ENCODE results near the gene PROZ.
"Not testable (repeated sequence)": the region's sequence is repeated elsewhere in the genome, so short reads cannot be mapped to it uniquely, and the experiment has no call there.

PROZ gene

GRCh38 chr13:113157929-113158747, at the start of gene PROZ:
PROZ (plus strand) TSS chr13:113158648; CDS start chr13:113158661, 13 bp downstream.
- peak; percentile 10 for DNase-seq

DNA sequence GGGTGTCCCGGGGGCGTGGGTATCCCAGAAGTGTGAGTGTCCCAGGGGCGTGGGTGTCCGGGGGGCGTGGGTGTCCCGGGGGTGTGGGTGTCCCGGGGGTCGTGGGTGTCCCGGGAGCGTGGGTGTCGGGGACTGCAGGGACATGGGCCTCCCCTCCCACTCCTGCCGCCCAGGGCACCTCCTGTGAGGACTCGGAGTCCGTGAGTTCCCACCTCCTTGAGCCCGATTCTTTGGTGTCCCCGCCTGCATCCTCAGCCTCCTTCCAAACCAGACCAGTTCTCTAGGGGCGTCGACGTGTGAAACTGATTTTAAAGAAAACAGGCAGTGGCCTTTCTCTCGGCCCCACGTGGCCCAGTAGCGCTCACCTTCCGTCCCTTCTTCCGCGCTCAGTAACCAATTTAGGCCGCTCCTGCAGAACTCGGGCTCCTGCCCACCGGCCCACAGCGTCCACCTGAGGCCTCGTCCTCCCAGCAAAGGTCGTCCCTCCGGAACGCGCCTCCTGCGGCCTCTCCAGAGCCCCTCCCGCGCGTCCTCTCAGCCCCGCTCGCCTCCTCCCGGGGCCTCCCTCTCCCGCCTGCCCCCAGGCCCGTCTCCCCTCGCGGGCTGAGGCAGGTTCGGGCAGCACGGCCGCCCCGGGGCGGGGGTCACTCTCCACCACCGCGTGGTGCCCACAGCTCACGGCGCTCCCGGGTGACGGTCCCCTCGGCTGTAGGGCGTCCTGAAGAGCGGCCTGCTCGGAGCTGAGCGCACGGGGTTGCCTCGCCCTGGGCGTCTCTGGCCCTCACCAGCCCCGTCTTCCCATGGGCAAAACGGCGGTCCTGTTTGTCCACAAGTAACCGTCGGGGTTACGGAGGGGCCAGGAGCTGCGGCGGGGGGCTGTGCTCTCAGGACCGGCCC, 49.0 kb upstream of the PROZ start:
- no peak for DNase-seq

- DNase-seq = no peak
Measured at GRCh38 chr13:113110048-113110851, 48.2 kb upstream of the PROZ start.

DNA sequence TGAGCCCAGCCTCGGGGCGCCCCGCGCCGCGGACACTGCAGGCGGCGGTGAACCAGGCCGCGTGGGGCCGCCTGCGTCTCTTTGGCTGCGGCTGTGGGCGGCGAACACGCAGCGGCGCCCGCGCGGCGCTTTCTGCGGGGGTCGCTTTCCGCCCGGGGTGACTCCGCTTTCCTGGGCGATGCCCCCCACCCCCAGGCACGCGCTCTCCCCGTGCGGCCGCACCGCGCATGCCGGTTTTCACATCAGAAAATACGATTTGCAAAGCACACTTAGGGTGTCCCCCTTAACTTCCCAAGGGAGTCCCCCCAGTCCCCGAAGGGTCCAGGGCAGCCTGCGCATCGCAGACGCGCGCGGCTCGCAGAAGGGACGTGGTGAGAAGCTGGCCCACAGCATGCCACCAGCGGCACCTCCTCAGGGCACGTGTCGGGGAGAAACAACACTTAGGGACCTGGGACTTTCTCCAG, 47.6 kb upstream of the PROZ start:
- DNase-seq = no peak

DNA sequence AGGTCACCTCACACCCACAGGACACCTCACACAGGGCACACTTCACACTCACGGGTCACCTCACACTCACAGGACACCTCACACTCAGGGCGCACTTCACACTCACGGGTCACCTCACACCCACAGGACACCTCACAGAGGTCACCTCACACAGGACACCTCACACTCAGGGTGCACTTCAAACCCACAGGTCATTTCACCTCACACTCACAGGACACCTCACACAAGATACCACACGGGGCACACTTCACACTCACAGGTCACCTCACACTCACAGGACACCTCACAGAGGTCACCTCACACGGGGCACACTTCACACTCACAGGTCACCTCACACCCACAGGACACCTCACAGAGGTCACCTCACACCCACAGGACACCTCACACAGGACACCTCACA, 46.6 kb upstream of the PROZ start:
- not testable (repeated sequence) for DNase-seq

- not testable (repeated sequence) for DNase-seq
Measured at GRCh38 chr13:113112475-113112874, 46.0 kb upstream of the PROZ start.

- no peak for DNase-seq
Measured at GRCh38 chr13:113112893-113113845, 45.3 kb upstream of the PROZ start.

DNA sequence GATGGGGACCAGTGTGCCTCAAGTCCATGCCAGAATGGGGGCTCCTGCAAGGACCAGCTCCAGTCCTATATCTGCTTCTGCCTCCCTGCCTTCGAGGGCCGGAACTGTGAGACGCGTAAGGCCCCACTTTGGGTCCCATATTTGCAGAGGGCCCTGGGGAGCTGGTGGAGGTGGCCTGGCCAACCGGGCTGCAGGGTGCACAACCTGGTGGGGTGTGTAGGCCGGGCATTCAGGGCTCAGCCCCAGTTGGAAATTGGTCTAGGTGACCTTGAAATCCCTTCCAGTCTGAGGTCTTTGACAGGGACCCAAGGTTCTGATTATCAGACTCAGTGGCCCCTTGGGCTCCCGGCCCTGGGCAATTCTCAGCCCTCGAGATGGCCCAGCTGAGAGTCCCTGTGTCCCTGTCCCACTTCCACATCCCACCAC, 44.6 kb upstream of the PROZ start:
- no peak for DNase-seq

DNA sequence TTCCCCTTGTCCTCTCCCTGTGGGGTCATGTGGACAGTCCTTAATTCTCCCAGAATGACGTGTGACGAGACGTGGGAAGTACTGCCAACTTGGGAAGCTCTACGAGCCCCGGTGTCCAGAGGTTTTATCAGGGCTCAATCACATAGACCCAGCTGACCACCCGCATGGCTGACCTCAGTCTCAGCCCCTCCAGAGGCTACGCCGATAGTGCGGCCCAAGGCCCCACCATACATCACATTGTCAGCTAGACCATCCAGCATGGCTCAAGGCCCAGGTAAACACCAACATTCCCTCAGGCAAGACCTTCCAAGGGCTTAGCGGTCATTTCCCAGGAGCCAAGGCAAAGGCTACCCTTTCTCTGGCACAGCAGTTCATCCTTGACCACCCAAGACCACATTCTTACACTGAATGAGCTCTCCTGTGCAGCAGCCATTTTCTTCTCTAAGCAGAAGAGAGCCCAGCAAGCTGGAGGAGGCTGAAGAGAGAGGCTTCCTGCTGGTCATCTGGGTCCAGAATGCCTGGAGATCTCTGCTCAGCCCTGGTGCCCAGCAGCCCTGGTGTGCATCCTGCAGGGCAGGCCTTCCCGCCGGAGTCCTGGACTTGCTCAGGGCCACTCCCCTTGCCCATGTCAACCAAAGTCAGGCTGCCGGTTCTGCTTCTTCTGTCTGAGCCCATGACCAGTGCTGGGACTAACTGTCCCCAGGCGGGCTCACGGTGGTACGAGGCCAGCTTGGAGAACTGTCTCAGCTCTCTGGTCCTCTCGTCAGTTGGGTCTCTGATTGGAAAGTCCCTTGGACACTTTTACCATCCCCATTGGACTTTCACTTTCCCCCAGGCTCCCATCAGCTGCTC, 43.7 kb upstream of the PROZ start:
- no peak for DNase-seq

GRCh38 chr13:113115363-113116205, 42.9 kb upstream of the PROZ start:
- DNase-seq = no peak

GRCh38 chr13:113116206-113116800, 42.1 kb upstream of the PROZ start:
- DNase-seq = no peak

GRCh38 chr13:113116871-113117271, 41.6 kb upstream of the PROZ start:
- DNase-seq = no peak

GRCh38 chr13:113117335-113117872, 41.0 kb upstream of the PROZ start:
- no peak for DNase-seq

- no peak for DNase-seq
Measured at GRCh38 chr13:113117911-113118260, 40.6 kb upstream of the PROZ start.

DNA sequence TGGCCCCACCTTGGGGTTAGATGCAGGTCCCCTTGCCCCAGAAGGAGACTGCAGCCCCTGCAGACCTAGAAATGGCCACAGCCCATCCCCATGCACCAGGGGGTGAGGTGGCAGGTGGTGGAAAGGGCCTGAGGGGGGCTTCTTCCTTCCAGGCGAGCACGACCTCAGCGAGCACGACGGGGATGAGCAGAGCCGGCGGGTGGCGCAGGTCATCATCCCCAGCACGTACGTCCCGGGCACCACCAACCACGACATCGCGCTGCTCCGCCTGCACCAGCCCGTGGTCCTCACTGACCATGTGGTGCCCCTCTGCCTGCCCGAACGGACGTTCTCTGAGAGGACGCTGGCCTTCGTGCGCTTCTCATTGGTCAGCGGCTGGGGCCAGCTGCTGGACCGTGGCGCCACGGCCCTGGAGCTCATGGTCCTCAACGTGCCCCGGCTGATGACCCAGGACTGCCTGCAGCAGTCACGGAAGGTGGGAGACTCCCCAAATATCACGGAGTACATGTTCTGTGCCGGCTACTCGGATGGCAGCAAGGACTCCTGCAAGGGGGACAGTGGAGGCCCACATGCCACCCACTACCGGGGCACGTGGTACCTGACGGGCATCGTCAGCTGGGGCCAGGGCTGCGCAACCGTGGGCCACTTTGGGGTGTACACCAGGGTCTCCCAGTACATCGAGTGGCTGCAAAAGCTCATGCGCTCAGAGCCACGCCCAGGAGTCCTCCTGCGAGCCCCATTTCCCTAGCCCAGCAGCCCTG, 40.0 kb upstream of the PROZ start:
- DNase-seq = no peak

GRCh38 chr13:113119166-113119821, 39.2 kb upstream of the PROZ start:
- DNase-seq = no peak

DNA sequence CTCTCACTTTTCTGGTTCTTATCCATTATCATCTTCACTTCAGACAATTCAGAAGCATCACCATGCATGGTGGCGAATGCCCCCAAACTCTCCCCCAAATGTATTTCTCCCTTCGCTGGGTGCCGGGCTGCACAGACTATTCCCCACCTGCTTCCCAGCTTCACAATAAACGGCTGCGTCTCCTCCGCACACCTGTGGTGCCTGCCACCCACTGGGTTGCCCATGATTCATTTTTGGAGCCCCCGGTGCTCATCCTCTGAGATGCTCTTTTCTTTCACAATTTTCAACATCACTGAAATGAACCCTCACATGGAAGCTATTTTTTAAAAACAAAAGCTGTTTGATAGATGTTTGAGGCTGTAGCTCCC, 38.6 kb upstream of the PROZ start:
- no peak for DNase-seq
